Neutrophil (primary cell): Measurements from ENCODE around the gene ANKRD52.

Experiments used
- H3K27ac ChIP-seq: fragments of 200-600 bp; sonication (generic); 2 replicates; pipeline ENCODE4 v1.5.1; 2016; ENCODE audit warnings: mild to moderate bottlenecking, moderate library complexity
- H3K27me3 ChIP-seq: fragments of 200-600 bp; sonication (generic); 2 replicates; pipeline ENCODE4 v1.6.0; 2016; ENCODE audit warnings: mild to moderate bottlenecking
- H3K36me3 ChIP-seq: fragments of 200-600 bp; sonication (generic); 2 replicates; pipeline ENCODE4 v1.5.1; 2017
- H3K4me1 ChIP-seq, 2 experiments: fragments of 200-600 bp in 1 of 2; sonication (generic) in 1 of 2; 1 replicate in 1 of 2; 2 replicates in 1 of 2; pipeline versions ENCODE4 v1.5.1 to v1.6.1; 2013 to 2016; ENCODE audit warnings: low read depth in 1 of 2, low read length in 1 of 2, mild to moderate bottlenecking in 1 of 2, moderate library complexity in 1 of 2; ENCODE audit not compliant: control insufficient read depth in 1 of 2, insufficient read depth in 1 of 2
- H3K4me3 ChIP-seq, 2 experiments: fragments of 200-600 bp in 1 of 2; sonication (generic) in 1 of 2; 1 replicate in 1 of 2; 2 replicates in 1 of 2; pipeline ENCODE4 v1.5.1; 2013 to 2016; ENCODE audit warnings: low read depth in 1 of 2, low read length in 1 of 2, mild to moderate bottlenecking in 1 of 2, moderate library complexity in 1 of 2
- H3K9me3 ChIP-seq: fragments of 200-600 bp; sonication (generic); 2 replicates; pipeline ENCODE4 v1.5.1; 2016
- CTCF ChIP-seq: fragments of 200-600 bp; sonication (generic); IDR thresholded peaks from 2 replicates; pipeline ENCODE4 v1.5.1; 2016; ENCODE audit warnings: antibody characterized with exemption

The ANKRD52 gene

GRCh38 chr12:56188131-56188777 lies 69.9 kb downstream of the ANKRD52 start:
- no peak for TF ChIP-seq CTCF
- H3K4me3 ChIP-seq, result peak overlapping the region; percentile 67 to 74
- peaks cover 34 to 36% of the 10 kb centered on the region in 2 experiments for H3K4me1 ChIP-seq
- H3K9me3 ChIP-seq, result no peaks in the 10 kb centered on the region
- H3K27ac ChIP-seq, result peak overlapping the region; percentile 76
- no peaks in the 10 kb centered on the region for H3K27me3 ChIP-seq
- H3K36me3 ChIP-seq, result peaks cover 35% of the 10 kb centered on the region
